ENCODE data around the gene PRPF31.

GRCh38 chr19:54152267-54152666 is 36.7 kb downstream of the PRPF31 start:
- TF ChIP-seq CTCF (IDR thresholded peaks at IDR 0.05; ENCODE audit: insufficient read depth, low read length) (no peak), POLR2AphosphoS5 (IDR thresholded peaks at IDR 0.05; ENCODE audit: low read depth) (no peak), GABPA (IDR thresholded peaks at IDR 0.05; ENCODE audit: low read depth) (no peak), SPI1 (IDR thresholded peaks at IDR 0.05; ENCODE audit: borderline replicate concordance, low read depth) (no peak)

Data from HL-60 (cell line).